NCI-H748 treated with DMSO at 0.1 percent for 48 hours (cell line): ENCODE measurements around the gene PSAT1.
A peak's percentile ranks its signal among the peaks of the same experiment; 100 is the strongest.

Experiments used
- DNase-seq: peaks from one replicate; lab custom pipeline; 2025; lab: John Stamatoyannopoulos, UW

PSAT1 gene

DNA sequence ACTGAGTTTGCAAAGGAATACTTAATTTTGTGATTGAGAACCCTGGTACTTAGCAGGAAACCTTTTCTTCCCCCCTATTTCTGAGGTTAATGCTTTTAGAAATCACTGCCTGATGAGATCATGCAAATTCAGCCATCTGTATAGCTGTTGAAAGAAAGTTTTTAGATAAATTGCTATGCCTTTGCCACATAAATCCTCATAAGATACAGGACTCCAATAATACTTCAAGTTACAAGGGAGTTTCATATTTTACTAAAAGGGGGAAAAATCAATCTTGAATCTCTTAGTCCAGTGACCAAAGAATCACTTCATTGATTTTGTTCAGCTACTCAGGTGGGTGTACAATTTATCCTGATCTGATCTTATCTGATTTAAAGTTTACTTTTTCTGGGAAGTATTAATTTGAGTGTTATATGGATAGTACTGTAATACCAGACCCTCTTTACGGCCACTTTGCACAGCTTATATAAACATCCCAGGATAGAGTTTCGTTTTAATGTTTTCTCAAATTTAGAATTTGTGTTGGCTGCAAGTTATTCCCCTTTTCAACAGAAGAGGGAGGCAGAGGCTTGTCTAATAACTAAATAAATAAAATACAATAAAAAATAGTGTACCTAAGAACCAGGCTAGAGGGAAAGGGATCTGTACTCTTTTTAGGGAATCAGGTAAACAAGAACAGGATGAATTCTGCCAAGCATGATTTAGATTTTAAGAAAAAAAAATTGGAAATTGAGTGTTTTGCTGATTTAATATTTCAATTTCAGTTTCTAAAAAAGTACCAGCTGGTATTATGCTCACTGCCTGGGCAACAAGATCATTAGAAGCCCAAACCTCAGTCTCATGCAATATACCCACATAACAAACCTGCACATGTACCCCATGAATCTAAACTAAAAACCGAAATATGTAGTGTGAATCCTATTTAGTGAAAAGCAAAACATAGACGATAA lies 69.1 kb downstream of the PSAT1 start:
- peak; percentile 11 for DNase-seq

- DNase-seq = no peak
Observed at GRCh38 chr9:78366827-78367226, 69.9 kb downstream of the PSAT1 start.

DNA sequence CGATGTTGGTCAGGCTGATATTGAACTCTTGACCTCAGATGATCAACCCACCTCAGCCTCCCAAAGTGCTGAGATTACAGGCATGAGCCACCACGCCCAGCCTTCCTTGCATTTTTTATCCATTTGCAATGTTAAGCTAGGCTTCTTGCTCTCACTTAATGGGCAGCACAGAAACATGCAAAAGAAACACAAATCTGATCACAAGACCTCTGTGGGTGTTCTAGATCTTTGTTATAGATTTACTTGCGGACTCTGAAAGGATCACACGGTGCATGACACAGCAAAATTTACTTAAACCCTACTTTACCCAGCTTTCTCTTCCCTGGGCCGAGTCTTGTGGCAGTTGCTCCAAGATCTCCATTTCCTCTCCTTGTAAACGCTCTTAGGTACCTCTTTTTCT lies 71.3 kb downstream of the PSAT1 start:
- no peak for DNase-seq

DNA sequence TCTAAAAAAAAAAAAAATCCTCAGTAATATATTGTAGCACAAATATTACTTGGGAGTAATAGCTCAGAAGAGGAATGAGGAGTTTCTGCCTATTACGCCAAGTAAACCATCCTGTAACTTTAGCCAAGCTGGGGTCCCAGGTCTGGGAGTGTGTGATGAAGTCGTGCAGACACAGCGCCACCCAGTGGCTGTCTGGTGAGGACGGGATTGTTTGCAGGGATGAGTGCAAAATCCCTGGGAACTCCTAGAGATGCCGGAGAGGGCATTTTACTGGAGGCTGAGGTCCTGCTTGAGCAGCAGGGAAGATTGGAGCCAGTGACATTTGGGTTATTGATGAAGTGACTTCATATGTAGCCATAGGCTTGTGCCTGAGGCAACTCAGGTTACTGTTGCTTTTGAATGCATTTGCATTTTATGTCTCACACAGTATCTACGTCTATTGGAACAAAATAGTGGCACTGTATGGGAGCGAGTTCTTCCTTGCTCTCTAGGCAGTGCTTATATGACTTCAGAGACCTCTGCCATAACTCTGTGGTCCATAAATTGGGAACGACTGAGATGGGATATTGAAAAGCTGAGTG lies 72.8 kb downstream of the PSAT1 start:
- peak; percentile 64 for DNase-seq

DNA sequence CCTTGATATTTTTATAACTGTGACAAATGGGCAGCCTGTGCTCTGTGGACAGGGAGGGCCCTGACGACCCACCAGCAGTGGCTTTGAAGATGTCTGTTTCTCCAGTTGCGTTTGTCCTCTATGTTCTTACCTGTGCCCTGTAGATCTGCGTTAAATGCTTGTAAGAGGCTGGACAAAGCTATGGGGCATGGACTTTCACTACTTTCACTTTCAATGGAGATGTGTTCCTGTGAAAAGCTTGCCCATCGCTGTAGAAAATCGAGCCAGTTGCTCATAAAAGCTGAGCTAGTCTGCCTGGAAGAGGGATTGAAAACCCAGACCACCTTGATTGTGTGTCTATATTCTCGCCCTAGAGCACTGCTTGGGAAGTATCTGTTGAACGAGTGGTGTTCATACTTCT lies 74.1 kb downstream of the PSAT1 start:
- no peak for DNase-seq

DNA sequence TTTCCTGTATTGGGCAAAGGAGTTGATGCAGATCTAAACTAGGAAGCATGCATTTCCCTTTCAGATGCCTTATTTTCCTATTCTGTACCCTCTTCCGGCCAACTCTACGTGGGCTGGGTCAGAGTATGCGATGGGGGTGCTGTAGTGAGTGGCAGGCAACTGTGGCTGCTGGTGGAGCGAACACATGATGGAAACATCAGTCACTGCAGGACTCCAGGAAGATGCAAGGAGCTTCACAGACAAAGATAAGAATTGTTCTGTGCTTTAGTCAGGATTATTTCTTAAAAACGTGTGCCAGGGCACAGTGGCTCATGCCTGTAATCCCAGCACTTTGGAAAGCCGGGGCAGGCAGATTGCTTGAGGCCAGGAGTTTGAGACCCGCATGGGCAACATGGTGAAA lies 75.1 kb downstream of the PSAT1 start:
- DNase-seq = no peak
